GM13976 (cell line): ENCODE measurements around the gene LAMC1.
A peak's percentile ranks its signal among the peaks of the same experiment; 100 is the strongest.

Source experiments
- DNase-seq: peaks from one replicate; pipeline ENCODE4 v3.0.0; 2012; ENCODE audit warnings: low spot score
- in situ Hi-C: fragments of 300-500 bp; cut with MboI; formaldehyde crosslinking; loops from one replicate; pipeline ENCODE4 v1.12.0; 2022; ENCODE audit warnings: low sequenced_read_pairs, mixed read lengths, inconsistent platforms; ENCODE audit not compliant: unreplicated experiment
- TF ChIP-seq, protein P1 (sequence below): IDR thresholded peaks from 2 replicates; pipeline ENCODE4 v1.5.1; 2012; ENCODE audit warnings: borderline replicate concordance, mild to moderate bottlenecking; ENCODE audit not compliant: insufficient read depth; ENCODE audit errors: extremely low read depth, missing control alignments, control extremely low read depth

The LAMC1 gene

DNA sequence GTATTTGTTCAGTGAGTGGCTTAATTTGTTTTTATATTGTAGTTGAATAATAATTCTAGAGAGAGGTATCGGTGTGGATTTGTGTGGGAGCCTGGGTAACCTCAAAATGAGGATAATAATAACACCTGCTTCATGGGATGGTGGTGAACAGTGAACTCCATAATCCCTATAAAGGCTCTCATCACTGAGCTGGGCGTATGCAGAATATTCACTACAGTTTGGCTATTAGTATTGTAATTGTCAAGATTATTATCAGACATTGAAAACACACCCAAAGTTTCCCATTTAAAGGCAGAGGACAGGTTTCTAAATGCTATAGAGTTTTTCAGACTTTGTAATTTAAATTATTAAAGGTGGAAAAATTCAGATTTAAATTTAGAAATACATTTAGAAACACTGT is 155.8 kb downstream of the LAMC1 start:
- TF ChIP-seq, protein P1, sequence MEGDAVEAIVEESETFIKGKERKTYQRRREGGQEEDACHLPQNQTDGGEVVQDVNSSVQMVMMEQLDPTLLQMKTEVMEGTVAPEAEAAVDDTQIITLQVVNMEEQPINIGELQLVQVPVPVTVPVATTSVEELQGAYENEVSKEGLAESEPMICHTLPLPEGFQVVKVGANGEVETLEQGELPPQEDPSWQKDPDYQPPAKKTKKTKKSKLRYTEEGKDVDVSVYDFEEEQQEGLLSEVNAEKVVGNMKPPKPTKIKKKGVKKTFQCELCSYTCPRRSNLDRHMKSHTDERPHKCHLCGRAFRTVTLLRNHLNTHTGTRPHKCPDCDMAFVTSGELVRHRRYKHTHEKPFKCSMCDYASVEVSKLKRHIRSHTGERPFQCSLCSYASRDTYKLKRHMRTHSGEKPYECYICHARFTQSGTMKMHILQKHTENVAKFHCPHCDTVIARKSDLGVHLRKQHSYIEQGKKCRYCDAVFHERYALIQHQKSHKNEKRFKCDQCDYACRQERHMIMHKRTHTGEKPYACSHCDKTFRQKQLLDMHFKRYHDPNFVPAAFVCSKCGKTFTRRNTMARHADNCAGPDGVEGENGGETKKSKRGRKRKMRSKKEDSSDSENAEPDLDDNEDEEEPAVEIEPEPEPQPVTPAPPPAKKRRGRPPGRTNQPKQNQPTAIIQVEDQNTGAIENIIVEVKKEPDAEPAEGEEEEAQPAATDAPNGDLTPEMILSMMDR: no peak
- in situ Hi-C loops: no loop called here
- no peak for DNase-seq

DNA sequence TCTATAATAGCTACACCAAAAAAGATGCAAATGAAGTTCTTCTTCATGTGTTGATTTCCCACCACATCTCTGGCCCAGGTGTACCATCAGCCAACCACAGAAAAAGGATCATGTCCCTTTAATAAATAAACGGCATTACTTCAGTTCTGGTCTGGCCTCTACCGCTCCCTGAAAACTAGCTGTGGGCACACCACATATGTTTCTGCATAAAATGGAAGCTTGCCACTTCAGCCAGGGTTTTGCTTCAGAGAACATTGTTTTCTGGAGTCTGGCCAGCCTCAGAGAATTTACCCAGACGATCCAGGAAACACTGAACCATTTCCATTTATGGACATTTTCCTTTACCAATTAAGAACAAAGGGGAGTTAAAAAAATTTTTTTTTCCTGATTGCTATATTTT is 157.0 kb downstream of the LAMC1 start:
- in situ Hi-C loops: no loop called here

DNA sequence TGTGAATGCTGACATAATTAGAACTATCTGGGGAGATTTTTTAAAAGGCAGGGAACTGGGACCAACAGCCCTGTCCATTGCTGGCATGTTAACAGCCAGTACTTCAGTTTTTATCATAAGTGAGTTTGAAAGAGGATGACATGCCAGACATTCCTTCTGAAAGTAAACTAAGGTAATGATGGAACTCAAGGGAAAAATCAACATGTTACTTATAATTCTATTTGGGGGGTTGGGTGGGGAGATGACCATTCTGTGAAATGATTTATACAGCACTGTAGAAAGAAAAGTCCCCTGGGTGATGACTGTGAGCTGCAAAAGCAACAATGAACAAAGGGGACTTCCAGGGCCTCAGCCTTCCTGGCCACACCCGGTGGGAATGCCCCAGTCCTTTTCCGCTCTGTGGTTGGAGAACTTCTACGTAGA is 157.4 kb downstream of the LAMC1 start:
- in situ Hi-C loops: no loop called here
- DNase-seq: peak; percentile 62
- TF ChIP-seq, protein P1: no peak

More for the DNA sequence above, 157.0 kb downstream of the LAMC1 start:
- TF ChIP-seq, protein P1: no peak
- DNase-seq: no peak

DNA sequence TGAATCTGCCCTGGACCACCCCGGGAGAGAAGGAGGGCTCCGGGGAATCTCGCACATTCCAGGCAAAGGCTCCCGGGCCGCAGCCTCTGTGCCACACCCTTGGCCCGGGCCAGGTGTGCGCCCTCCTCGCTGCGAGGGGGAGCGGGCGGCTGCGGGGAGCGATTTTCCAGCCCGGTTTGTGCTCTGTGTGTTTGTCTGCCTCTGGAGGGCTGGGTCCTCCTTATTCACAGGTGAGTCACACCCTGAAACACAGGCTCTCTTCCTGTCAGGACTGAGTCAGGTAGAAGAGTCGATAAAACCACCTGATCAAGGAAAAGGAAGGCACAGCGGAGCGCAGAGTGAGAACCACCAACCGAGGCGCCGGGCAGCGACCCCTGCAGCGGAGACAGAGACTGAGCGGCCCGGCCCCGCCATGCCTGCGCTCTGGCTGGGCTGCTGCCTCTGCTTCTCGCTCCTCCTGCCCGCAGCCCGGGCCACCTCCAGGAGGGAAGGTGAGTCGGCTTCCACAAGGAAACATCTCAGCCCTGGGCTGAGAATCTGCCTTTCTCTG is 162.8 kb downstream of the LAMC1 start, which contains the start of gene LAMC2:
Gene LAMC2, plus strand, starts transcription at position 324 of the 550 bp plus-strand sequence. Its CDS starts 89 bp downstream, at position 413.
- DNase-seq: peak; percentile 40
- TF ChIP-seq, protein P1: no peak
- in situ Hi-C loops: no loop called here

DNA sequence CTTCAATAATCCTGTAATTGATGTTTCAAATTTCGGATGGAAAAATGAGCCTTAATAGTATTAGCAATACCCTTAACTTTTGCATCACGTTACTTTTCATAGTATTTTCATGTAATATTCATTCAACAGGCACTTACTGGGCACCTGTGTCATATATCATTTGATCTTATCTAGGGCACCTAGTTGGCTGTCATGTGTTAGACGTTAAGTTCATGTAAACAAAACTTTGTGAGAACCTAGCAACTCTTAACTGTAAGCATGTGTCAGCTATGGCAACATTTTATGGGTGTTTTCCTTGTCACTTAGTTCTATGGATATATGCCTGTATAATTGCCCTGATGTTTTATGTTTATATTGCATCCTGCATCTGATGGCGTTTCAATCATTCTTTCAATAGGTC is 163.6 kb downstream of the LAMC1 start:
- in situ Hi-C loops: no loop called here
- no peak for DNase-seq
- TF ChIP-seq, protein P1: no peak

DNA sequence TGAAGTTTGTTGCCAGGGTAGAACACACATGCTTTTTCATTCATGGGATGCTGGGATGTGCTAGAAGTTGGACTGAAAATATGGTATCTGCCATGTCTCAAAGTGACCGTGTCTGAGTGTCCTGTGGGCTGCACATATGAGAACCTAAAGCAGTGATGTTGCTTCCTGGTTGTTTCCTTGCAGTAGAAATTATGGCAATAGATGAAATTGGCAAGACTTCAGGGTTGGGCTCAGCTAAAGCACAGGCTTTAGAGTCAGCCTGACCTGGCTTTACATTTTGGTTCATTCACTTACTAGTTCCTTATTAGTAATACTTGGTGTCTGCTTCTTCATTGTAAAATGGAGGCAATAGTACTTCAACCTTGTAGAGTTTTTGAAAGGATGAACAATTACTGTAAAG is 165.0 kb downstream of the LAMC1 start:
- in situ Hi-C loops: no loop called here
- TF ChIP-seq, protein P1: no peak
- DNase-seq: no peak
